Gastrocnemius medialis (tissue), 4 donors: ENCODE measurements around the gene CNKSR1.

Source experiments
- POLR2A ChIP-seq, 2 donors: fragments of 450-650 bp; IDR thresholded peaks; one replicate each; pipeline ENCODE4 v1.6.1; 2017; ENCODE audit warnings: antibody characterized with exemption in 2 of 2, mild to moderate bottlenecking in 2 of 2, moderate library complexity in 2 of 2
- TF ChIP-seq, protein P1 (sequence below), 5 experiments: fragments of 450-650 bp in 3 of 5; fragments of 200-600 bp in 2 of 5; sonication (generic) in 2 of 5; IDR thresholded peaks in 4 of 5; conservative IDR thresholded peaks in 1 of 5; 1 replicate in 4 of 5; 2 replicates in 1 of 5; pipeline ENCODE4 v1.5.1; 2016 to 2019; ENCODE audit warnings: antibody characterized with exemption in 5 of 5, mild to moderate bottlenecking in 3 of 5, moderate library complexity in 3 of 5

- TF ChIP-seq, protein P1, sequence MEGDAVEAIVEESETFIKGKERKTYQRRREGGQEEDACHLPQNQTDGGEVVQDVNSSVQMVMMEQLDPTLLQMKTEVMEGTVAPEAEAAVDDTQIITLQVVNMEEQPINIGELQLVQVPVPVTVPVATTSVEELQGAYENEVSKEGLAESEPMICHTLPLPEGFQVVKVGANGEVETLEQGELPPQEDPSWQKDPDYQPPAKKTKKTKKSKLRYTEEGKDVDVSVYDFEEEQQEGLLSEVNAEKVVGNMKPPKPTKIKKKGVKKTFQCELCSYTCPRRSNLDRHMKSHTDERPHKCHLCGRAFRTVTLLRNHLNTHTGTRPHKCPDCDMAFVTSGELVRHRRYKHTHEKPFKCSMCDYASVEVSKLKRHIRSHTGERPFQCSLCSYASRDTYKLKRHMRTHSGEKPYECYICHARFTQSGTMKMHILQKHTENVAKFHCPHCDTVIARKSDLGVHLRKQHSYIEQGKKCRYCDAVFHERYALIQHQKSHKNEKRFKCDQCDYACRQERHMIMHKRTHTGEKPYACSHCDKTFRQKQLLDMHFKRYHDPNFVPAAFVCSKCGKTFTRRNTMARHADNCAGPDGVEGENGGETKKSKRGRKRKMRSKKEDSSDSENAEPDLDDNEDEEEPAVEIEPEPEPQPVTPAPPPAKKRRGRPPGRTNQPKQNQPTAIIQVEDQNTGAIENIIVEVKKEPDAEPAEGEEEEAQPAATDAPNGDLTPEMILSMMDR (IDR thresholded peaks at IDR 0.05 in 4 of 5, conservative IDR thresholded peaks at IDR 0.05 in 1 of 5) = no peak
- no peak for TF ChIP-seq POLR2A (IDR thresholded peaks at IDR 0.05)
Observed at GRCh38 chr1:26220199-26220912, 43.1 kb downstream of the CNKSR1 start.
